ENCODE data around the gene SLC41A3.
"Not testable (repeated sequence)": the region's sequence is repeated elsewhere in the genome, so short reads cannot be mapped to it uniquely, and the experiment has no call there.

Gene SLC41A3

GRCh38 chr3:125977104-125977503, 106.8 kb downstream of the SLC41A3 start:
- not testable (repeated sequence) for H3K4me3 Mint-ChIP-seq; H3K4me1 Mint-ChIP-seq (ENCODE audit: low read depth); H3K27ac Mint-ChIP-seq

GRCh38 chr3:125976003-125976390, 107.9 kb downstream of the SLC41A3 start:
- H3K27ac Mint-ChIP-seq; DNase-seq; H3K9me3 Mint-ChIP-seq; H3K4me3 Mint-ChIP-seq; H3K36me3 Mint-ChIP-seq (ENCODE audit: low read depth); H3K4me1 Mint-ChIP-seq (ENCODE audit: low read depth): not testable (repeated sequence)
- peaks cover 12% of the 10 kb centered on the region for H3K27me3 Mint-ChIP-seq

More at GRCh38 chr3:125977104-125977503, 106.8 kb downstream of the SLC41A3 start:
- H3K9me3 Mint-ChIP-seq; H3K27me3 Mint-ChIP-seq; DNase-seq; H3K36me3 Mint-ChIP-seq (ENCODE audit: low read depth): not testable (repeated sequence)

GRCh38 chr3:125975245-125976002, 108.5 kb downstream of the SLC41A3 start:
- H3K27ac Mint-ChIP-seq = not testable (repeated sequence)

GRCh38 chr3:125971997-125972944, 111.7 kb downstream of the SLC41A3 start:
- not testable (repeated sequence) for H3K4me1 Mint-ChIP-seq (ENCODE audit: low read depth); H3K36me3 Mint-ChIP-seq (ENCODE audit: low read depth); H3K27ac Mint-ChIP-seq; H3K9me3 Mint-ChIP-seq
- H3K27me3 Mint-ChIP-seq = peaks cover 27% of the 10 kb centered on the region
- peak overlapping the region; percentile 56 for H3K4me3 Mint-ChIP-seq
- peak; percentile 53 for DNase-seq

More at GRCh38 chr3:125975245-125976002, 108.5 kb downstream of the SLC41A3 start:
- DNase-seq; H3K4me3 Mint-ChIP-seq; H3K36me3 Mint-ChIP-seq (ENCODE audit: low read depth); H3K4me1 Mint-ChIP-seq (ENCODE audit: low read depth); H3K9me3 Mint-ChIP-seq: not testable (repeated sequence)
- H3K27me3 Mint-ChIP-seq = peaks cover 13% of the 10 kb centered on the region

GRCh38 chr3:125968701-125969592, 115.0 kb downstream of the SLC41A3 start, which contains the start of gene ROPN1B:
ROPN1B (plus strand) TSS chr3:125969178; CDS start chr3:125972055, 2,877 bp downstream.
- H3K9me3 Mint-ChIP-seq; DNase-seq; H3K36me3 Mint-ChIP-seq (ENCODE audit: low read depth); H3K4me1 Mint-ChIP-seq (ENCODE audit: low read depth); H3K27ac Mint-ChIP-seq: not testable (repeated sequence)
- peaks cover 31% of the 10 kb centered on the region for H3K27me3 Mint-ChIP-seq
- peak within 1 kb of the TSS; percentile 18 for H3K4me3 Mint-ChIP-seq

GRCh38 chr3:125968121-125968520, 115.8 kb downstream of the SLC41A3 start:
- H3K36me3 Mint-ChIP-seq (ENCODE audit: low read depth); H3K9me3 Mint-ChIP-seq; H3K4me3 Mint-ChIP-seq; H3K4me1 Mint-ChIP-seq (ENCODE audit: low read depth); H3K27ac Mint-ChIP-seq; DNase-seq: not testable (repeated sequence)
- peaks cover 31% of the 10 kb centered on the region for H3K27me3 Mint-ChIP-seq

GRCh38 chr3:125967156-125967555, 116.8 kb downstream of the SLC41A3 start:
- Mint-ChIP-seq H3K4me3 (no peak overlapping the region), H3K27me3 (peaks cover 28% of the 10 kb centered on the region), H3K4me1 (ENCODE audit: low read depth) (peaks cover 6% of the 10 kb centered on the region), H3K36me3 (ENCODE audit: low read depth) (no peaks in the 10 kb centered on the region), H3K27ac (no peak overlapping the region), H3K9me3 (no peaks in the 10 kb centered on the region)
- no peak for DNase-seq

- H3K27me3 Mint-ChIP-seq = peaks cover 20% of the 10 kb centered on the region
- H3K27ac Mint-ChIP-seq = no peak overlapping the region
- DNase-seq = no peak
- H3K4me3 Mint-ChIP-seq = no peak overlapping the region
- H3K9me3 Mint-ChIP-seq = no peaks in the 10 kb centered on the region
- peaks cover 2% of the 10 kb centered on the region for H3K4me1 Mint-ChIP-seq (ENCODE audit: low read depth)
- H3K36me3 Mint-ChIP-seq (ENCODE audit: low read depth) = no peaks in the 10 kb centered on the region
Observed at GRCh38 chr3:125965505-125965904, 118.4 kb downstream of the SLC41A3 start.

GRCh38 chr3:125963834-125964233, 120.1 kb downstream of the SLC41A3 start:
- H3K36me3 Mint-ChIP-seq (ENCODE audit: low read depth); H3K4me1 Mint-ChIP-seq (ENCODE audit: low read depth); H3K9me3 Mint-ChIP-seq; H3K4me3 Mint-ChIP-seq; H3K27ac Mint-ChIP-seq; DNase-seq: not testable (repeated sequence)
- peaks cover 20% of the 10 kb centered on the region for H3K27me3 Mint-ChIP-seq

- Mint-ChIP-seq H3K27me3 (peaks cover 28% of the 10 kb centered on the region), H3K27ac (no peak overlapping the region), H3K4me3 (no peak overlapping the region), H3K36me3 (ENCODE audit: low read depth) (peaks cover 1% of the 10 kb centered on the region), H3K4me1 (ENCODE audit: low read depth) (peaks cover 1% of the 10 kb centered on the region), H3K9me3 (peaks cover 3% of the 10 kb centered on the region)
- no peak for DNase-seq
Observed at GRCh38 chr3:125961289-125961589, 122.7 kb downstream of the SLC41A3 start.

- Mint-ChIP-seq H3K27me3 (peaks cover 32% of the 10 kb centered on the region), H3K36me3 (ENCODE audit: low read depth) (peaks cover 1% of the 10 kb centered on the region), H3K9me3 (peaks cover 3% of the 10 kb centered on the region), H3K4me3 (no peak overlapping the region), H3K27ac (no peak overlapping the region), H3K4me1 (ENCODE audit: low read depth) (peaks cover 1% of the 10 kb centered on the region)
- DNase-seq = no peak
Observed at GRCh38 chr3:125960456-125961288, 123.3 kb downstream of the SLC41A3 start.

- peaks cover 1% of the 10 kb centered on the region for H3K36me3 Mint-ChIP-seq (ENCODE audit: low read depth)
- peaks cover 3% of the 10 kb centered on the region for H3K9me3 Mint-ChIP-seq
- no peak for DNase-seq
- peaks cover 37% of the 10 kb centered on the region for H3K27me3 Mint-ChIP-seq
- H3K4me1 Mint-ChIP-seq (ENCODE audit: low read depth) = peaks cover 1% of the 10 kb centered on the region
- H3K4me3 Mint-ChIP-seq = no peak overlapping the region
- no peak overlapping the region for H3K27ac Mint-ChIP-seq
Observed at GRCh38 chr3:125960066-125960424, 123.9 kb downstream of the SLC41A3 start.

- Mint-ChIP-seq H3K4me1 (ENCODE audit: low read depth) (peaks cover 1% of the 10 kb centered on the region), H3K27ac (no peak overlapping the region), H3K9me3 (peaks cover 3% of the 10 kb centered on the region), H3K36me3 (ENCODE audit: low read depth) (peaks cover 1% of the 10 kb centered on the region), H3K4me3 (no peak overlapping the region), H3K27me3 (peaks cover 39% of the 10 kb centered on the region)
- no peak for DNase-seq
Observed at GRCh38 chr3:125959317-125960065, 124.4 kb downstream of the SLC41A3 start.
